GM21619 (cell line): ENCODE results near the gene NHERF2.

Experiments used
- ATAC-seq: cut with Tn5 transposase; IDR thresholded peaks from one replicate; pipeline ENCODE4 v1.9.1; 2021; ENCODE audit not compliant: unreplicated experiment

NHERF2 gene

GRCh38 chr16:2079311-2079800, 52.7 kb downstream of the NHERF2 start:
- no peak for ATAC-seq

GRCh38 chr16:2079991-2080390, 53.3 kb downstream of the NHERF2 start:
- ATAC-seq = no peak

GRCh38 chr16:2081201-2082084, 54.7 kb downstream of the NHERF2 start:
- no peak for ATAC-seq

- ATAC-seq = no peak
These were observed 55.7 kb downstream of the NHERF2 start for GRCh38 chr16:2082171-2082982.

- no peak for ATAC-seq
These were observed 56.3 kb downstream of the NHERF2 start for GRCh38 chr16:2082983-2083364.

GRCh38 chr16:2083409-2083808, 56.7 kb downstream of the NHERF2 start:
- ATAC-seq = no peak

- ATAC-seq = no peak
These were observed 57.4 kb downstream of the NHERF2 start for GRCh38 chr16:2083876-2084780.

GRCh38 chr16:2084895-2085625, 58.4 kb downstream of the NHERF2 start:
- ATAC-seq = no peak

GRCh38 chr16:2085669-2086068, 59.0 kb downstream of the NHERF2 start:
- ATAC-seq = no peak

GRCh38 chr16:2086106-2086742, 59.5 kb downstream of the NHERF2 start:
- ATAC-seq = no peak

- ATAC-seq = no peak
These were observed 60.4 kb downstream of the NHERF2 start for GRCh38 chr16:2086812-2087747.

- ATAC-seq = no peak
These were observed 61.3 kb downstream of the NHERF2 start for GRCh38 chr16:2087748-2088631.
